ENCODE data around the gene FTO.

DNA sequence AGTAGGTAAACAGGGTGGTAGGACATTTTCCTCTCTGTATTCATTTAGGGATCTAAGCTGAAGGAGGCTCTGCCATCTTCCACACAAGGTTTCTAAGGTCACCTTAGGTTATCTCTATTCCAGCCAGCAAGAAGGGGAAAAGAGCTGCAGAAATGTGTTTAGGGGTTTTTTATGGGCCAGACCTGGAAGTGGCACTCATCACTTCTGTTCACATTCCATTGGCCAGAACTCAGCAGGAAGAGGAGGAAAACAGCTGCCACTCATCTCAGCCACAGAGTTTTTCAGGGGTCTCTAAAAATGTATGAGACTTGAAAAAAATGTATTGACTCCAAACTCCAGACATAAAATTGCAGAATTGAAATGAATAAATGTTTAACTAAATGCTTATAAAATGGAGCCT, 65.8 kb downstream of the FTO start:
- TF ChIP-seq, protein P1, sequence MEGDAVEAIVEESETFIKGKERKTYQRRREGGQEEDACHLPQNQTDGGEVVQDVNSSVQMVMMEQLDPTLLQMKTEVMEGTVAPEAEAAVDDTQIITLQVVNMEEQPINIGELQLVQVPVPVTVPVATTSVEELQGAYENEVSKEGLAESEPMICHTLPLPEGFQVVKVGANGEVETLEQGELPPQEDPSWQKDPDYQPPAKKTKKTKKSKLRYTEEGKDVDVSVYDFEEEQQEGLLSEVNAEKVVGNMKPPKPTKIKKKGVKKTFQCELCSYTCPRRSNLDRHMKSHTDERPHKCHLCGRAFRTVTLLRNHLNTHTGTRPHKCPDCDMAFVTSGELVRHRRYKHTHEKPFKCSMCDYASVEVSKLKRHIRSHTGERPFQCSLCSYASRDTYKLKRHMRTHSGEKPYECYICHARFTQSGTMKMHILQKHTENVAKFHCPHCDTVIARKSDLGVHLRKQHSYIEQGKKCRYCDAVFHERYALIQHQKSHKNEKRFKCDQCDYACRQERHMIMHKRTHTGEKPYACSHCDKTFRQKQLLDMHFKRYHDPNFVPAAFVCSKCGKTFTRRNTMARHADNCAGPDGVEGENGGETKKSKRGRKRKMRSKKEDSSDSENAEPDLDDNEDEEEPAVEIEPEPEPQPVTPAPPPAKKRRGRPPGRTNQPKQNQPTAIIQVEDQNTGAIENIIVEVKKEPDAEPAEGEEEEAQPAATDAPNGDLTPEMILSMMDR (IDR thresholded peaks at IDR 0.05), result no peak
- TF ChIP-seq ZFX (IDR thresholded peaks at IDR 0.05; ENCODE audit: borderline replicate concordance), result no peak
